ENCODE data around the gene TPST1. TPM values are rescaled to one million over a fixed set of nuclear protein-coding genes. Genes with fewer than 3 reads are reported as not detected.
A peak's percentile ranks its signal among the peaks of the same experiment; 100 is the strongest.

TPST1 gene
- total RNA-seq, 1 experiment from 2014 or later: 29.0 TPM

GRCh38 chr7:66306243-66306642 is 101.1 kb downstream of the TPST1 start:
- ChIA-PET POLR2A (no interaction called here), CTCF (no interaction called here)
- TF ChIP-seq SIN3A (IDR thresholded peaks at IDR 0.05; ENCODE audit: borderline replicate concordance, insufficient read depth, low read depth, low read length): no peak
- TF ChIP-seq POLR2AphosphoS5 (IDR thresholded peaks at IDR 0.05; ENCODE audit: low read depth, low read length): no peak
- no peak for TF ChIP-seq REST (IDR thresholded peaks at IDR 0.05; ENCODE audit: insufficient read depth in 1 of 2, low read depth in 2 of 2, low read length in 1 of 2)
- TF ChIP-seq TCF7L2 (IDR thresholded peaks at IDR 0.05; ENCODE audit: low read depth, low read length): no peak
- TF ChIP-seq CTCF (IDR thresholded peaks at IDR 0.05): no peak
- ATAC-seq (no peak; the same call in 1 of the 2 replicates), DNase-seq (ENCODE audit: low read depth, low spot score) (no peak)
- Histone ChIP-seq H3K36me3 (ENCODE audit: control insufficient read depth, insufficient read depth, low read length) (no peaks in the 10 kb centered on the region), H3K4me1 (ENCODE audit: control insufficient read depth, insufficient read depth, low read length) (peaks cover 10% of the 10 kb centered on the region; the same call in 1 of the 2 replicates), H3K27me3 (ENCODE audit: control insufficient read depth, insufficient read depth, low read length) (no peaks in the 10 kb centered on the region), H3K9me3 (ENCODE audit: control insufficient read depth, insufficient read depth, low read depth, low read length) (no peaks in the 10 kb centered on the region), H3K4me3 (ENCODE audit: low read depth in 2 of 2, low read length in 2 of 2) (no peak overlapping the region), H3K27ac (ENCODE audit: low read length) (no peak overlapping the region)
- in situ Hi-C loops (cut with HindIII; ENCODE audit: low pct_unique_long_range_greater_than_20kb, low sequenced_read_pairs) (no loop called here), intact Hi-C loops (cut with micrococcal nuclease; ENCODE audit: unreplicated experiment) (no loop called here)
- TSS peak; percentile 32 for BruUV-seq (replicated peaks)

GRCh38 chr7:66307591-66308215 is 102.6 kb downstream of the TPST1 start:
- TF ChIP-seq CTCF (IDR thresholded peaks at IDR 0.05): no peak
- no peak for TF ChIP-seq REST (IDR thresholded peaks at IDR 0.05; ENCODE audit: insufficient read depth in 1 of 2, low read depth in 2 of 2, low read length in 1 of 2)
- TF ChIP-seq TCF7L2 (IDR thresholded peaks at IDR 0.05; ENCODE audit: low read depth, low read length): no peak
- TF ChIP-seq SIN3A (IDR thresholded peaks at IDR 0.05; ENCODE audit: borderline replicate concordance, insufficient read depth, low read depth, low read length): no peak
- no peak for TF ChIP-seq POLR2AphosphoS5 (IDR thresholded peaks at IDR 0.05; ENCODE audit: low read depth, low read length)
- no peak overlapping the region for H3K27ac ChIP-seq (ENCODE audit: low read length)
- H3K4me3 ChIP-seq (ENCODE audit: low read depth in 2 of 2, low read length in 2 of 2): no peak overlapping the region
- in situ Hi-C loops (cut with HindIII; ENCODE audit: low pct_unique_long_range_greater_than_20kb, low sequenced_read_pairs) (no loop called here), intact Hi-C loops (cut with micrococcal nuclease; ENCODE audit: unreplicated experiment) (no loop called here)
- H3K9me3 ChIP-seq (ENCODE audit: control insufficient read depth, insufficient read depth, low read depth, low read length): no peaks in the 10 kb centered on the region
- H3K4me1 ChIP-seq (ENCODE audit: control insufficient read depth, insufficient read depth, low read length): peaks cover 10% of the 10 kb centered on the region; the same call in 1 of the 2 replicates
- DNase-seq (ENCODE audit: low read depth, low spot score) (peak; percentile 22), ATAC-seq (no peak; the same call in 1 of the 2 replicates)
- no peaks in the 10 kb centered on the region for H3K36me3 ChIP-seq (ENCODE audit: control insufficient read depth, insufficient read depth, low read length)
- no TSS peak for BruUV-seq (replicated peaks)
- ChIA-PET POLR2A (no interaction called here), CTCF (no interaction called here)
- H3K27me3 ChIP-seq (ENCODE audit: control insufficient read depth, insufficient read depth, low read length): no peaks in the 10 kb centered on the region
